Pancreas (tissue), 10 donors: ENCODE results near the gene DHX38. TPM values are rescaled to one million over a fixed set of nuclear protein-coding genes. Genes with fewer than 3 reads are reported as not detected.
"Not testable (repeated sequence)": the region's sequence is repeated elsewhere in the genome, so short reads cannot be mapped to it uniquely, and the experiment has no call there.

ENCODE experiments used
- ATAC-seq, 4 donors: fragments of 200-7000 bp; cut with Tn5 transposase; one replicate each; pipeline versions ENCODE4 v1.8.0 to v1.9.1; 2020; ENCODE audit warnings: mild to moderate bottlenecking in 4 of 4, moderate library complexity in 4 of 4
- DNase-seq, 6 donors: peaks; one replicate each; pipeline ENCODE4 v3.0.0-alpha.2; 2020
- FAIRE-seq: peaks from 2 replicates; lab custom pipeline; 2012; peaks lifted over from hg19 to GRCh38; lab: Jason Lieb, UNC
- H3K27ac ChIP-seq, 4 donors: fragments of 200-600 bp; sonication (generic); 1 replicate in 3 of 4; 2 replicates in 1 of 4; pipeline versions ENCODE4 v1.5.0 to v1.8.0; 2020
- H3K27me3 ChIP-seq, 4 donors: fragments of 200-600 bp; one replicate each; pipeline ENCODE4 v1.8.0; 2021
- H3K36me3 ChIP-seq, 3 donors: fragments of 200-600 bp; sonication (generic) in 1 of 3; one replicate each; pipeline versions ENCODE4 v1.5.0 to v1.8.0; 2020 to 2021
- H3K4me1 ChIP-seq, 3 donors: fragments of 200-600 bp; one replicate each; pipeline ENCODE4 v1.8.0; 2021
- H3K4me3 ChIP-seq, 4 donors: fragments of 200-600 bp; sonication (generic) in 2 of 4; one replicate each; pipeline versions ENCODE4 v1.5.0 to v1.8.0; 2020 to 2021
- H3K9me3 ChIP-seq, 4 donors: fragments of 200-600 bp; one replicate each; pipeline ENCODE4 v1.8.0; 2021
- WGBS, 2 donors: extraction: QIAGEN DNeasy Blood & Tissue Kit; methylation state at CpG; one replicate each; pipeline ENCODE4 v1.1.7; 2013; 5-methylcytosine and 5-hydroxymethylcytosine counted together
- intact Hi-C, 3 donors: fragments of 100-400 bp; cut with DNase I; formaldehyde crosslinking; loops; one replicate each; pipeline versions ENCODE4 v1.11.1 to v1.14.2; 2022
- polyA plus RNA-seq, 2 donors: library from polyadenylated mRNA; stranded (reverse); fragments of 200-250 nt; gene quantifications; one replicate each; pipeline ENCODE4 v1.2.3, GENCODE V29; 2013
- total RNA-seq, 6 donors: library from RNA; stranded (reverse); fragmentation: NEBNext Ultra II Directional in 4 of 6; extraction: Animal tissue kit (Norgen Biotek cat#: 25700) in 4 of 6; gene quantifications; one replicate each; pipeline versions ENCODE4 v1.2.1 to v1.2.4, GENCODE V29; 2021 to 2023
- TF ChIP-seq, protein P1 (sequence below), 4 donors: fragments of 200-600 bp; sonication (generic) in 3 of 4; IDR thresholded peaks; one replicate each; pipeline versions ENCODE4 v1.5.0 to v1.8.0; 2021; ENCODE audit warnings: antibody characterized with exemption in 4 of 4
- donor health status: healthy with polysubstance abuse.
- donor health status: DM: no; HTN: no; CAD: no; lungs with moderate emphysema.
- donor health status: DM: no; HTN: no; CAD: no.
- donor health status: control.
- donor health status: control.
- donor health status: Bipolar disorder and iron deficiency.
- donor health status: DM: yes; HTN: yes; CAD: no.
- donor health status: DM: no; HTN: no; CAD: no.
- donor health status: DM: no; HTN: no; CAD: no.
- donor health status: DM: yes; HTN: yes; CAD: no.

DHX38 gene
- total and polyA plus RNA-seq, 8 donors = 16.3 to 68.2 (median 24.3) TPM

- TF ChIP-seq, protein P1, sequence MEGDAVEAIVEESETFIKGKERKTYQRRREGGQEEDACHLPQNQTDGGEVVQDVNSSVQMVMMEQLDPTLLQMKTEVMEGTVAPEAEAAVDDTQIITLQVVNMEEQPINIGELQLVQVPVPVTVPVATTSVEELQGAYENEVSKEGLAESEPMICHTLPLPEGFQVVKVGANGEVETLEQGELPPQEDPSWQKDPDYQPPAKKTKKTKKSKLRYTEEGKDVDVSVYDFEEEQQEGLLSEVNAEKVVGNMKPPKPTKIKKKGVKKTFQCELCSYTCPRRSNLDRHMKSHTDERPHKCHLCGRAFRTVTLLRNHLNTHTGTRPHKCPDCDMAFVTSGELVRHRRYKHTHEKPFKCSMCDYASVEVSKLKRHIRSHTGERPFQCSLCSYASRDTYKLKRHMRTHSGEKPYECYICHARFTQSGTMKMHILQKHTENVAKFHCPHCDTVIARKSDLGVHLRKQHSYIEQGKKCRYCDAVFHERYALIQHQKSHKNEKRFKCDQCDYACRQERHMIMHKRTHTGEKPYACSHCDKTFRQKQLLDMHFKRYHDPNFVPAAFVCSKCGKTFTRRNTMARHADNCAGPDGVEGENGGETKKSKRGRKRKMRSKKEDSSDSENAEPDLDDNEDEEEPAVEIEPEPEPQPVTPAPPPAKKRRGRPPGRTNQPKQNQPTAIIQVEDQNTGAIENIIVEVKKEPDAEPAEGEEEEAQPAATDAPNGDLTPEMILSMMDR (IDR thresholded peaks at IDR 0.05) = no peak
These were observed 42.7 kb upstream of the DHX38 start for GRCh38 chr16:72050769-72051464.

DNA sequence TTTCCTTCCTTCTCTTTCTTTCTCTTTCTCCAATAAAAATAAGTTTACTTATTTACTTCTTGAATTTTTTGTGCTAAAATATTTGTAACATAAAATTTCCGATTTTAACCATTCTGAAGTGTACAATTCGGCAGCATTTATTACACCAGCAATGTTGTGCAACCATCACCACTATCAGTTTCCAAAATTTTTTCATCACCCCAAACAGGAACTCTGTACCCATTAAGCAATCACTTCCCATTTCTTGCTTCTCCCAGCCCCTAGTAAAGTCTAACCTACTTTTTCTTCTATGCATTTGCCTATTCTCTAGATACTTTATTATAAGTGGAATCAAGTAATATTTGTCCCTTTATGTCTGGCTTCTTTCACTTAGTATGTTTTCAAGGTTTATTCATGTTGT lies 41.8 kb upstream of the DHX38 start:
- no peaks in the 10 kb centered on the region for H3K4me1 ChIP-seq
- WGBS, 2 donors = 87 to 95% methylated on average over 2 of the region's 2 CpGs
- no peaks in the 10 kb centered on the region for H3K9me3 ChIP-seq
- H3K36me3 ChIP-seq = no peaks in the 10 kb centered on the region
- peak in 1 of 4 donors; percentile 64 for ATAC-seq
- no peak overlapping the region for H3K27ac ChIP-seq
- TF ChIP-seq, protein P1 (IDR thresholded peaks at IDR 0.05) = no peak
- no peaks in the 10 kb centered on the region for H3K27me3 ChIP-seq
- FAIRE-seq = no peak
- intact Hi-C loops = no loop called here
- no peak for DNase-seq
- H3K4me3 ChIP-seq = no peak overlapping the region

More at GRCh38 chr16:72050769-72051464, 42.7 kb upstream of the DHX38 start:
- Histone ChIP-seq H3K27ac (no peak overlapping the region), H3K9me3 (no peaks in the 10 kb centered on the region), H3K27me3 (no peaks in the 10 kb centered on the region), H3K36me3 (no peaks in the 10 kb centered on the region), H3K4me3 (no peak overlapping the region), H3K4me1 (no peaks in the 10 kb centered on the region)
- DNase-seq = no peak
- WGBS, 2 donors = 81 to 82% methylated on average over 4 of the region's 4 CpGs
- FAIRE-seq = no peak
- peak in 1 of 4 donors; percentile 67 for ATAC-seq
- intact Hi-C loops = no loop called here

- intact Hi-C loops, H3K9me3 ChIP-seq, H3K36me3 ChIP-seq, H3K27ac ChIP-seq, ATAC-seq, FAIRE-seq, H3K4me3 ChIP-seq, DNase-seq, H3K4me1 ChIP-seq, H3K27me3 ChIP-seq: not testable (repeated sequence)
- WGBS, 2 donors = 86 to 91% methylated on average over 5 of the region's 5 CpGs
These were observed 39.3 kb upstream of the DHX38 start, which contains the start of gene HP for GRCh38 chr16:72054254-72054847. Gene HP, plus strand, starts transcription at chr16:72054505. Its CDS starts 148 bp downstream, at chr16:72054653.

DNA sequence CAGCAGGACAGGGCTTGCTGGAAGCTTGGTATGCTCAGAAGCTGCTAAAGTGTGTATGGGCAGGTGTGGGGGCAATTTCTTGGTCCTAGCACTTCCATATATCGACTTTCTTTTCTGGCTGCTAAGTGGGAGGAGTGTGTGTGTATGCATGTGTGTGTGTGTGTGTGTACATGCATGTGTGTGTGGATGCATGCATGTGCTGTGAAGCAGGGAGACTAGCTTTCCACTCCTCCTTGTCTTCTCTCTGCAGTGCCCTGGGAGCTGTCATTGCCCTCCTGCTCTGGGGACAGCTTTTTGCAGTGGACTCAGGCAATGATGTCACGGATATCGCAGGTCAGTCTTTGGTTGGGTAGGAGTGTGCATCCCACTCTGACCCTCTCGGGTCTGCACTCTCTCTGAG lies 37.7 kb upstream of the DHX38 start:
- intact Hi-C loops = no loop called here
- no peaks in the 10 kb centered on the region for H3K4me1 ChIP-seq
- ATAC-seq = no peak
- TF ChIP-seq, protein P1 (IDR thresholded peaks at IDR 0.05) = no peak
- no peaks in the 10 kb centered on the region for H3K27me3 ChIP-seq
- H3K9me3 ChIP-seq = no peaks in the 10 kb centered on the region
- no peak for FAIRE-seq
- WGBS, 2 donors = 89 to 92% methylated on average over 4 of the region's 4 CpGs
- H3K27ac ChIP-seq = no peak overlapping the region
- no peak for DNase-seq
- no peaks in the 10 kb centered on the region for H3K36me3 ChIP-seq
- no peak overlapping the region for H3K4me3 ChIP-seq

DNA sequence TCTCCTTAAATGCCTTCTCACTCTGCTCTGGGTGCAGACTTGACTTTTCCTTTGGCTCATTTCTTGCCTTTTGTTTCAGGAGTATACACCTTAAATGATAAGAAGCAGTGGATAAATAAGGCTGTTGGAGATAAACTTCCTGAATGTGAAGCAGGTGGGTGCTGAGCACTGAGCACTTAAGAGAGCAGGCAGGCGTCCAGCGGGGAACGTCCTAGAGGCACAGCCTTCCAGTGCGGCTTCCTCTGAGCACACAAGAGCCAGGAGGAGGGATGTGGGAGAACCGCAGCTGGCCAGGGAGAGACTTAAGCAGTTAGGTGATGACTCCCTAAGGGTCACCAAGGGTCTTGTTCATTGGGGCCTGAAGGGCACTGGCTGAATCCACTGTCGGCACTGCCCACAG lies 36.3 kb upstream of the DHX38 start:
- ATAC-seq = peak in 3 of 4 donors; percentile 35 to 80 (median 59)
- H3K9me3 ChIP-seq, H3K4me1 ChIP-seq, DNase-seq, H3K36me3 ChIP-seq, H3K27me3 ChIP-seq, FAIRE-seq, H3K4me3 ChIP-seq, intact Hi-C loops, H3K27ac ChIP-seq: not testable (repeated sequence)
- WGBS, 2 donors = 36 to 47% methylated on average over 1 to 2 of the region's 6 CpGs

GRCh38 chr16:72059060-72059459 lies 34.6 kb upstream of the DHX38 start:
- H3K9me3 ChIP-seq, DNase-seq, H3K27me3 ChIP-seq, H3K36me3 ChIP-seq, FAIRE-seq, H3K4me1 ChIP-seq, intact Hi-C loops, H3K27ac ChIP-seq, H3K4me3 ChIP-seq: not testable (repeated sequence)
- WGBS, 2 donors = 72 to 84% methylated on average over 6 to 7 of the region's 7 CpGs
- ATAC-seq = peak in 2 of 4 donors; percentile 35 to 58
